GM21529 (cell line): Measurements from ENCODE around the gene IL1RAPL2.
"Not testable (repeated sequence)": the region's sequence is repeated elsewhere in the genome, so short reads cannot be mapped to it uniquely, and the experiment has no call there.

Experiments used
- ATAC-seq: cut with Tn5 transposase; IDR thresholded peaks from one replicate; pipeline ENCODE4 v1.9.1; 2021; ENCODE audit not compliant: unreplicated experiment

The IL1RAPL2 gene

DNA sequence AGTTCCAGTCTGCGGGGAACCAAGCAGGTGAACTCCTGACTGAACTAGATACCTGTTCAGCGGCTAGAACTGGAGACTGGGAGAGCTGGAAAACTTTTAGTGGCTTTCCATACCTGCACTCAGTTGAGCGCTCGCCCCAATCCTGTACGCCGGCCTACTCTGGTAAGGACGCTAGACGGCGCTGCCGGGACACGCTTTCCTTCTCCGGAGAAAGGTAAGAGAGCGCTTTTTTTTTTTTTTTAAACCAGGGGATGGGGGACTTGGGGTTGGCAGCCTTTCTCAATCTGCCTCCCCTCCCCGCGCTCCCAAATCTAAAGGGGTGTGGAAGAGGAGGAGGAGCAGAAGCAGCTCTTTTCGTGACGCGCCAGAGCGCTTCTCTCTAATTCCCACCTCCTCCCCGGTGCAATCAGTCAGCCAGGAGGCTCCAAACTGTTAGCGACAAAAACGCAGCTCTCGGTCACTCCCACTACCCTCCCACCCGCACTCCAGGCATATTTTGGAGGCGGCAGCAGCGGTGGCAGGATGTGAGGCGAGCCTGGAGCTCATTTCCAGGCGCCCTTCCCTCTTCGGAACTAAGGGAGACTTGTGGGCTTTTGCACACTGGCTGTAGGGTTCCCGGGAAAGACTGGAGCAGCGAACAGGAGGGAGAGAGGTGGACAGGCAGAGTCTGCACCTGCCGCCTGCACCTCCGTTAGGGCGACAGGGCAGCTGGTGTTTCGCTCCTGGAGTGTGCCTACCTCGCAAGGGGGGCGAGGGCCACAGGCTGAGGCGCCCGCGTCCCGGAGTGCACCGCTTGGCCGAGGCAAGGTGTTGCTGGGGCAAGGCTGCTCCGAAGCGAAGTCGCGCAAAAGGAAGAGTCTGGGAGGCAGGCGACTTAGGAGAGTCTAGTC, at the start of gene IL1RAPL2:
TSS of gene IL1RAPL2 (plus strand) at position 409 of the 890 bp plus-strand sequence.
- ATAC-seq: no peak

DNA sequence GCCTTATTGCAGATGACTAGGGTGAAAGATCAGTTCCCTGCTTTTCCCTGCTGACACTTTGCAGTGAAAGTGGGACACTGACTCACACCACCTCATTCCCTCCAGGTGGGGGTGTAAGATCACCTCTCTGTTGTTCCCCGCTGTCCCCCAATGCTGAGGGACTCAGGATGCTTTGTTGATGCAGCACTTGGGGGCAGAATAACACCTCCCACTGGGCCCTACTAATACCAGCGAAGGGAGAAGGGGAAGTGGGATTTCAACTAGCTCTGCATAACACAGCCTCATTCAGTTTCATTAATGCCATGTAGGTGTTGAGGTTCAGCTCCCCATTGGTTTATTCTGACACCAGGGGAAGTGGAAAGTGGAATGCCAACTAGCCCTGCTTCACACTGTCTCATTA, 43.6 kb upstream of the IL1RAPL2 start:
- no peak for ATAC-seq

DNA sequence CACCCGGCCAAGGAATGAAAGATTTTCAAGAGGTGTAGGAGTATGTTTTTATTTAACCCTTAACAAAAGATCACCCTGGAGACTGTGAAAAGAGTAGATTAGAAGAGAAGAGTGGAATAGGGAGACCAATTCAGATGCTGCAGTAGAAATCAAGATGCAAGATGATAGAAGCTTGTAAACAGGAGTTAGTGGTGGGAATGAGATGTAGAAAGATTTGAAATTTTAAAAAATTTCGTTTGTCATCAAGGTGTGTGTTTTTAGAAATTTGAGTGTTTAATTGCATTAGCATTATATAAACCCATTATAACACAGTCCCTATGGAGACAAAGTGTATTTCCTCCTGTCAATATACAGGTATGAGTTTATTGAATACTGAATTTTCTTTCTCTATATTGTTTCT, 42.1 kb upstream of the IL1RAPL2 start:
- ATAC-seq: no peak

DNA sequence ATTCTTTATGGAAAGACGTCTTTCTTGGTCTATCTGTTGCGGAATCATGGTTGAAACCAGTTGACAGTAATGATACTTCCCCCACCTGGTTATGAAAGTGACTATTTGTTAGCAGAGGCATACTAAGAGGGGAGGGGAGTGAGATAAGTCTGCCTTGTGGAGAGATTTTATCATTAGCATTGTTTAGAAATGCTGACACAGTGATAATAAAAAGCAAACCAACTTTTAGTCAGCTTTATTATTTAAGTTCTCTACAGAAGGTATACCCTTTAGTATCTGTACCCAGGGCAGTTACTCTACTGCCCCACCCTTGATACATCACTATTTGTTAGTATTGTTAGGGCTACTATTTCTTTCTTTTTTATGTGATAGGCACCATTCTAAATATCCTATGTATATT, 26.9 kb upstream of the IL1RAPL2 start:
- ATAC-seq: no peak

DNA sequence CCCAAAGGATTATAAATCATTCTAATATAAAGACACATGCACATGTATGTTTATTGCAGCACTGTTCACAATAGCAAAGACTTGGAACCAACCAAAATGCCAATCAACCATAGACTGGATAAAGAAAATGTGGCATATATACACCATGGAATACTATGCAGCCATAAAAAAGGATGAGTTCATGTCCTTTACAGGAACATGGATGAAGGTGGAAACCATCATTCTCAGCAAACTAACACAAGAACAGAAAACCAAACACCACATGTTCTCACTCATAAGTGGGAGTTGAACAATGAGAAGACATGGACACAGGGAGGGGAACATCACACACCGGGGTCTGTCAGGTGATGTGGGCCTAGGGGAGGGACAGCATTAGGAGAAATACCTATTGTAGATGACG, 23.6 kb upstream of the IL1RAPL2 start:
- ATAC-seq: not testable (repeated sequence)

DNA sequence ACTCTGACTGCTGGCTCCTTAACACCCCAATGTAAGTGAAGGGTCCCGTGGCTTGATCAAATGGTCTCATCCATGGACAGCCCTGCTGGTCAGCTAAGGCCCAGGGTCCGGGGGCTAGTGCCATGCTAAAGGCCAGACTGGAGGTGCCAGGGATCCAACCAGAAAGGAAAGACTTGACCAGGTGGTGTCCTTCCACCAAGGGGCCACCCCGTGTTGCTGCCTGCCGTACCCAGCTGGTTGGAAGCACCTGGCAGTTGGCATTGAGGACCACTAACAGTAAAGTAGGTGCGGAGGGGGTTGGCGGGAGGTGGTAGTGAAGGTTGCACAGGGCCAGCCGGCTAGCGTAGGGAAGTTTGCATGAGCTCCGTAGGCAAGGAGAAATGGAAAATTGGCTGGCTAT, 1.7 kb upstream of the IL1RAPL2 start:
- ATAC-seq: no peak

DNA sequence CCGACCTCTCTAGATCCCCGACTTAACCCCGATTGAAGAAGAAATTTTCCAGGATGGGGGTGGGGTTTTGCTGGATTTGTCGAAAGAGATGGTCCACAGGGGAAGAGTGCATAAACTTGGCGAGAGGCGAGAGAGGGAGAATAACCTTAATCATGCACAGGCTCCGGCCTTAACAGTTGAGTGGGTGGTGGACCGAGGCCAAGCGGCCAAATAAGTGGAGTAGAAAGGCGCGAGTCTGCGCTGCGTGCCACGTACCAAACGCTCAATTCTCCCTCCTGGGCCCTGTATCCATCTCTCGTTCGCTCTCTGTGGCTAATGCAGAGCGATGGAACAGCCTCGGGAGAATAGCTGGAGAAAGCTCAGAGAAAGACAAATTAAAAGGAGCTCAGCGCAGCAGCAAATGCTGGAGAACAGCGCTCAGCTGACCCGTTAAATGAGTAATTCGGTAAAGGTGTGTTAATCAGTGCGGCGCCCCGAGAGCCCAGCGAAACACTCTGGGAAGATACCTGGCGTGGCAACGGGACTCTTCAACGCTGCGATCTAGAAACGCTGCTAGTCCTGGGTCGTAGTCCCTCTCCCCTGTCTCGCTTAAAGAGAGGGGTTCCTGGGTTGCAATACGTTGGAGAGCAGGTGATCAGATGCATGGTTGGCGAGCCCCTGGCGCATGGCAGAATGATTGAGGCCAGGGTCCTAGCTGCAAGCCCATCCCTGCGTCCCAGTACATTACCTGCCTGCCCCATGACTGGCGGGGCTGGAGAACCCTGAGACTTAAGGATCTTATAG, 887 bp upstream of the IL1RAPL2 start:
- no peak for ATAC-seq

DNA sequence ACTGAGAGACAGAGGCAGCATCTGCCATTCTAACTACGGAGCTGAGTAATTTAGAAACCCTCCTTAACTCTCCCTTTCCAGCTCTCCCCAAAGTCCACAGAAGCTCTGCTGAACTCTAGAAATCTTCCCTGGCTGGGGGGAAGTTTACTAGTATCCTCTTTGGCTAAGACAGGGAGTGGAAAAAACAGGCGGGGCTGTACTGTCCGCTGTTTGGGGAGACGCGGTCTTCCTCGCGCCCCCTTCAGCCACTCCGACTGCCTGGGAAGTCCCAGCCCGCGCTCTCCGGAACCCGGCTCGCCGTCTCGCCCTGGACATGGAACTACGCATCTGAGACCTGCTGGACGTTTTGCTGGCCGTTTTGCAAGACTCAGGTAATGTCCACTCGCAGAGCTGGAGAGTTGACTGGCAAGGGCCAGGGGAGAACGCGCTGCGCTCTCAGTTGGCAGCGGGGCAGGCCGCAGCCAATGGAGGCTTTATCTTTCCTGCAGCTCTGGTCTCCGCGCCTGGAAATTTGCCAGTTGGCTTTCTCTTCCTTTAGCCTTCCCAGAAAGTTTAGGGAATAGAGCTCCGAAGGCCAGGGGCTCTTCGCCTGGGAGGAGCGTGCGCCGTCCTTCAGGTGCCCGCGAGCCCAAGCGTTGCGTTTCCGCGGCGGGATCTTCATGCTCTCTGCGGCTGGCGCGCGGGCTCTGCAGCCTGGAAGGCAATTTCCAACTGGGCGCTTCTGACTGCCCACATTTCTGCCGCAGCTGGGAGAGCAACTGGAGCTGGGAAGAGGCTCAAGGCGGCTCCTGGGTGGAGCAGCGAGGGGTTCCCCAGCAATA, 892 bp downstream of the IL1RAPL2 start:
- no peak for ATAC-seq

DNA sequence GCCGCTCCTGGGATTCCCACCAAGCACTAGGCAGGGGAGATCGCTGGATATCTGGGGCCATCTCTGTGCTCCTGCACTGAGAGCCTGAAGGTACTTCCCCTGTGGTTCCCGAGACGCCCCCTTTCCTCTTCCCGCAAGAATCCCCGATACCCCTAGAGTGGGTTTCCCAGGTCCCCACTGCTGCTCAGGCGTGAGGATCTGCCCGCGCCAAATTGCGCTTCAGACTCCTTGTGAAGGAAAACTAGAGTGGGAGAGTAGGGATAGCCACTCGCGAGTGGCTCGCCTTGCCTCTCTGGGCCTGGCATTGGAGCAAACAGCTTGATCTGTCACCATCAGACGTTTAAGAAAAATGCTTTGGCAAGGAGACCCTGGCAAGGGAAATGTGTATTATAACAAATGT, 1.5 kb downstream of the IL1RAPL2 start:
- ATAC-seq: no peak

DNA sequence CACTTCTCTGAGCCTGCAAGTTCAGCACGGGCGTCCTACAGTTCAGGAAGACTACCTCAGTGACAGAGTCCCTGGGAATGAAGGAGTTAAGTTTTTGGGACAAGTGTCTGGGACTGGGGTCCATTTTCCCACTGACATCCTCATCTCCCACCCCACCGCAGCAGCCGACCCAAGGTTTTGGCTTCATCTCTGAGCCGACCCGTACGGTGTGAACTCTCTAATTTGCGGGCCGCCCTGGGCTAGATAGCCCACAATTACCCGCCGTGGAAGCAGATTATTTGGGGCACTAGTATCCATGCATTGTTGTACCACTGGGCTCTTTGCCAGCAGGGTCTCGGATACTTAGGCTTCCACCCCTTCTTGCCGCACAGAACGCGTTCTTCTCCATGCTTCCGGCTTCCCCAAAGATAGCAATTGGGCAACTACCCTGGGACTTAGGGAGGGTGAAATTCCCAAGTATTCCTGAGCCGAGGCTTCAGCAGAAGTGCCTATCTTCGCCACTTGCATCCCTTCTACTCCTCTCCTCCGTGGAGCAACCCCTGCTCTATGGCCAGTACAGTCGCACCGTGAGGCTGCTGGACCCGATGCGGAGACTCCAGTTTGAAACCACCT, 2.4 kb downstream of the IL1RAPL2 start:
- ATAC-seq: no peak

DNA sequence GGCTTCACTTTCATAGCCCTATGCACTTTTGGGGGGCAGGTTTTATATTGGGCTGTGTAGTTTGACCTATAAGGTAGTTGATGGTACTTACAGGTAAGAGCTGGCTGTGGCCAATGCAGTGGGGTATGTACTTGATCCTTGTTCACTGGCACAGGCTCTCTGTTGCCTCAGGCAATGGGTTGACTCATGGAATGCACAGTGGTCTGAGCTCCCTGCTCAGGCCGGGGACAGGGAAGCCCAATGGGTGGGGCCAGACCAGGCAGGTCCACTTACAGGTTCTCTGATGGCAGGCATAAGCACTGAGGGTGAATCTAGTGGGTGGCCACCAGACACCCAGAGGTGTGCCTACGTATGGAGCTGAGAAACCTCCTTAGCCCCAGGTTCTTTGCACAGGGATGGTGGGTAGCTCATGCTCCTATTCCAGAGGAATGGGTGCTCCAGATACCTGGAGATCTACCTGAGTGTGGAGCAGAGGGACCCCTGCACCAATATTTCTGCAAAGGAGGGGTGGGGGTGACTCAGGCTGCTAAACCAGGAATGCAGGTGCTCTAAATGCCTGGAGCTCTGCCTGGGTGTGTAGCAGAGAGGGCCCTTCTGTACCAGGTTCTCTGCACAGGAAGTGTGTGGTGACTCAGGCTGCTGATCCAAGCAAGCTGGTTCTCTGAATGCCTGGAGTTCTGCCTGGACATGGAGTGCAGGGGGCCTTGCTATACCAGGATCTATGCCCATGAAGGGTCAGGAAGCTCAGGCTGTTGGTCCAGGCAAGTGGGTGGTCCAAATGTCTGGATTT, 52.3 kb downstream of the IL1RAPL2 start:
- ATAC-seq: no peak

DNA sequence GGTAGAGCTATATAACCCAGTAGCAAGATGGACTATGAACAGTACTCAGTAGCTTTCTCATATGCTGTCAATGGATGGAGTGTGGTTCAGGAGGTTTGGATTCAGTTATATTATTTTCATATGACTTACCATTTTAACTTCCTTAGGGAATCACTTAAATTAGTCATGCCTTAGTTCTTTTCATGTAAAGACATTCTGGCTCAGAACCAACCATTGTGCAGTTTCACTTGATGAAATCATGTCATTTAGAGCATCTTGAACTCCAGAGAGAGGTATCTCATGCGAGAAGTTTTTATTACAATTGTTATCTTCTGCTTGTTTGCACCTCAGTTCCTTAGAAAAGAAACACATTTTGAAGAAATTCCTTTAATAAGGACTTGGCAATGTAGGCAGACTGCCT, 55.8 kb downstream of the IL1RAPL2 start:
- ATAC-seq: no peak

DNA sequence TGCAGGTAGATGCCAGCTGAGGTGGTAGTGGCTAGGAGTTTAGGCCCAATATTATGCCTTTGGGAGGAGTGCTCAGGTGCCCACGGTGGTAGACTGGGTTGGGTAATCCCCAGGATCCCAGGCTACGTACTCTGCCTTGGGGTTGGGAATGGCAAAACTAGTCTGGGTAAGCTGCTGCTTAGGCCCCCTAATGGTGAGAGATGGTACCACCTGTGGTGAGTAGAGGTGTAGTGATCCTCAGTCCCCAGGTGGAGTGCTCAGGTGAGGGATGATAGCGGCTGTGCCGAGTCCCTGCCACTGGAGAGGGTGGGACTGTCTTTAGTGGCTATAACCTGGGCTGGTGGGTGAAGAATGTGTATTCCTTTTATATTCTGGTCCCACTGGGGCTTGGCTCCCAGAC, 75.2 kb downstream of the IL1RAPL2 start:
- no peak for ATAC-seq

DNA sequence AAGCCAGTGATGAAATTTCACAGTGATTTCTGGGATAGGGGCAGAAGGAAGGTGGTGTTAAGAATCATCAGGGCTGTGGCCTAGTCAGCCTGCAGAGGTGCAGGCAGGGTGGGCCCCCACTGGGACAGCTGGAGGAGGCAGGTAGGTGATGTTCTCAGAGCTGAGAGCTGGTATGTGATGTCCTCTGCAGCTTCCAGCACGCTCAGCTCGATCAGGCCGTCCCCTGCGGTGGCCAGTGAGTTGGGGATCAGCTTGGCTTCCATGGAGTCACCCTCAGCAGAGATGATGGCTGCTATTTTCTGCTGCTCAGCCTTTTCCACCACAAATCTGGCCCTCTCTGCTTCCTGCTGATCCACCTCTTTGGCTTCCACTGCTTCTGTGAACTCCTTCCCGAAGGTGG, 81.1 kb downstream of the IL1RAPL2 start:
- ATAC-seq: no peak

DNA sequence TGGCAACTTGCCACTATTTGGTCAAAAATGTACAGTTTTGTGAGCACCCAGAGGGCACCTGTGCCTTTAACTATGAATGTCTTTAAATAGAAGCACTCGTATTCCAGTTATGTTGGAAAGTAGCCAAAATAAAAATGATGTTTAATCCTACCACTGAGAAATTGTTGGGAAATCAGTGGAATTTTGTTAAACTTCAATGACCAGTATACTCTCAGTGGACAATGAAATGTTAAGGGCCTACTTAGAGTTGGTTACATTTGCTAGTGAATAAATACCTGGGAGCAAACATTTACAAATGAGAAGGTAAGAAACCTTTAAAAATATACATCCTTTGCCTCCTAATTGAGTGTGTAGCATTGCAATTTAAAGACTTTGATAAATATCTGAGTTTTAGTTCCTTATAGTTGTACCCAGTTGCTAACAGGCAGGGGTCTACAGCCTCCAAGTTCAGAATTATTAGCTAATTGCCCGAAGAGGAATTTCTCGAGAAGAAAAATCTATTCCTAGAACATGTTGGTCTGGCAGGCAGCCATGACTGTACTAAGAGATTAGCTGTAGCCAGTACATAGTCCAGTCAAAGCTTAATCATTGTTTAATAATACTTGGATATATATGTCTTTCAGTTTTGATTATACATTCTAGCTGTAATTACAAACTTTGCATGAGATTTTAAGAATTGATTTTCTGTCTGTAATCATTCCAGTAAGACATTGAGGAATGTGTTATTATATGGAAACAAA, 93.2 kb downstream of the IL1RAPL2 start:
- no peak for ATAC-seq

DNA sequence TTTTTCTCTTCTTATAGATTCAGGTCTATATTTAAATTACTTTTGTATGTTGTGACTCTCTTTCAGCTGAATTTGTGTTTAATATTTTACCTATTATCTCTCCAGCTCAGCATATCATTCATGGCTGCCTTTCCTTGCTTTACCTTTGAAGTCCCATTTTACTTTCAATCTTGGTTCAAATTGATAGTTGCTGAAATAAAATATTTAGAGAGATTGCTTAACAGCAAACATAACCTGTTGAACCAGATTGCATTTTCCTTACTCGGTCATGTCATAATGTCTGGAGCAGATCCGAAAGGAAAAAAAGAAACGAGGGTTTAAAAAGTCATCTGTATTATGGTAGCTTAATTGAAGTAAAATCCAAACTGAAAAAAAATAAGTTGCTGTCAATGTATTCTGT, 94.1 kb downstream of the IL1RAPL2 start:
- no peak for ATAC-seq

DNA sequence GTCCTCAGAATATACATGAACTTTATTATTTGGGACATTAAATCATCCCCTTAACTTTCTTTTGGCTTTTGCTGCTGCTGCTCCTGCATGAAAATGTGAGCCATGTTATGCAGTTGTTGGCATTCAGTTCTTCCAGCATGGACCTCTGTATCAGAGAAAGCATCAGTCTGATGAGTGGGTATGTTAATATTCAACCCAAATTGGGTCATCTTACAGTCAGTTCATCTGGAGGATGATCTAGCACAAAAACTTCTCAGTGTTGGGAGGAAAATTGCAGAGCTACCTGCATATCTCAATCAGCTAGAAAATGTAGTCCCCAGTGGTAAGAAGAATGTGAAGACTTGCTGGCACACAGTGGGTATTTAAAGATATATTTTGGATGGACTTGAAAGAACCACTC, 96.7 kb downstream of the IL1RAPL2 start:
- ATAC-seq: no peak

DNA sequence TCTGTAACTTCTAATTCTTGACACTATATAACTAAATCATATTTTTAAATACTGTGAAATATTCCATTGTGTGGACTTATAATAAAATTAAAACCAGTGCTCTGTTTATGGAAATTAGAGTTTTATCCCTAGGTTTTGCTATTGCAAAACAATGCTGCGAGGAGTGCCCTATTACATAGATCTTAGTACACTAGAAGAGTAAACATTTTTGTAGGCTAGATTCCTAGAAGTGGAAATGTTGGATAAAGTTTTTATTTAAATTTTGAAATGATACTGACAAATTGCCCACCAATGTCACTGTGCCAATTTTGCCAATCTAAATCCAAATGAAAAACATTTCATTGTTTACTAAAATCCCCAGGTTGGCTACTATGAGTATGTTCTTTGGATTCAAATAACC, 99.7 kb downstream of the IL1RAPL2 start:
- ATAC-seq: no peak

DNA sequence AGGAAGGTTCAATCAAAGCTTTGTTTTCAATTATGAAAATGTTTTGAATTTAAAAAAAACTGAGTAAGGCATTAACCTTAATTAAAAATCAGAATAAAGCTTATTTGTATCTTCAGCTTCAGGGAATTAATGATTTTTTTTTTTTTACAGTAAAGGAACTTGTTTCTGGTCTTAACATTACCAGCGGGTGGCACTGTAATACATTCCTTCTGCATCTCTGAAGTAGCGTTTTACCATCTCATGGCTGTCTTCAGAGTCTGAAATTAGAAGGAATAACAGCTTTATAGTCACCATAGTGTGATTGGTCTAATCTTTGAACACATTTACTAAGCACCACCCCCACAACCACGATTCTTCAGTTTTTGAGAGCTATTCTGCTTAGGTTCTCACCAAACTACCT, 102.6 kb downstream of the IL1RAPL2 start:
- ATAC-seq: no peak

DNA sequence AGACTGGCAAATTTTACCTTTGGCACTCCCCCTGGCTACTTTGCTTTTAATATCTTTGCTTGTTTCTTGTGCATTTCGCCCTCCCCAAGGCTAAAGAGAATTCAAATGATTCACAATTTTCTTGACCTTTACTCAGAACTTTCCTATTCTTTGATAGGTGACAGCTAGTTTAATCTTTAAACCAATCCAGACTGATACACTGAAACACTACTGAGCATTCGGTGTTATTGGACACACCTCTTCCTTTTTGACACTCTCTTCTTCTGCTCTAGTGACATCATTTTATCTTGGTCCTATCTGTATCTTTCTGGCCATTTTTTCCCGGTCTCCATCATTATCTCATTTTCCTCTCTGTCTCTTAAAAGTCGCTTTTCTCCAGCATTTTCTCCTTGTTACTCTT, 103.1 kb downstream of the IL1RAPL2 start:
- ATAC-seq: no peak
